ENCODE data around the gene CCDC57. TPM values are rescaled to one million over a fixed set of nuclear protein-coding genes. Genes with fewer than 3 reads are reported as not detected.

CCDC57 gene
- total RNA-seq, 1 donor from 2014 or later = 57.9 TPM

GRCh38 chr17:82232876-82233785, 20.5 kb upstream of the CCDC57 start:
- H3K4me3 Mint-ChIP-seq (ENCODE audit: unreplicated experiment) = no peak overlapping the region
- no peak overlapping the region for H3K27ac Mint-ChIP-seq (ENCODE audit: unreplicated experiment)

GRCh38 chr17:82232322-82232820, 19.7 kb upstream of the CCDC57 start:
- H3K4me3 Mint-ChIP-seq (ENCODE audit: unreplicated experiment) = no peak overlapping the region
- H3K27me3 Mint-ChIP-seq (ENCODE audit: unreplicated experiment) = no peaks in the 10 kb centered on the region
- TF ChIP-seq CTCF (IDR thresholded peaks at IDR 0.05) = no peak
- no peak overlapping the region for H3K27ac Mint-ChIP-seq (ENCODE audit: unreplicated experiment)
- H3K9me3 Mint-ChIP-seq (ENCODE audit: unreplicated experiment) = no peaks in the 10 kb centered on the region
- no peak for DNase-seq (ENCODE audit: extremely low spot score, unreplicated experiment)
- no peaks in the 10 kb centered on the region for H3K36me3 Mint-ChIP-seq (ENCODE audit: unreplicated experiment)
- peaks cover 30% of the 10 kb centered on the region for H3K4me1 Mint-ChIP-seq (ENCODE audit: unreplicated experiment)

More at GRCh38 chr17:82232876-82233785, 20.5 kb upstream of the CCDC57 start:
- Mint-ChIP-seq H3K27me3 (ENCODE audit: unreplicated experiment) (no peaks in the 10 kb centered on the region), H3K9me3 (ENCODE audit: unreplicated experiment) (no peaks in the 10 kb centered on the region), H3K36me3 (ENCODE audit: unreplicated experiment) (no peaks in the 10 kb centered on the region), H3K4me1 (ENCODE audit: unreplicated experiment) (peaks cover 37% of the 10 kb centered on the region)
- no peak for DNase-seq (ENCODE audit: extremely low spot score, unreplicated experiment)
- TF ChIP-seq CTCF (IDR thresholded peaks at IDR 0.05) = no peak

GRCh38 chr17:82231562-82232321, 19.1 kb upstream of the CCDC57 start:
- H3K4me1 Mint-ChIP-seq (ENCODE audit: unreplicated experiment) = peaks cover 30% of the 10 kb centered on the region
- no peak for TF ChIP-seq CTCF (IDR thresholded peaks at IDR 0.05)
- no peaks in the 10 kb centered on the region for H3K36me3 Mint-ChIP-seq (ENCODE audit: unreplicated experiment)
- H3K4me3 Mint-ChIP-seq (ENCODE audit: unreplicated experiment) = no peak overlapping the region
- no peaks in the 10 kb centered on the region for H3K27me3 Mint-ChIP-seq (ENCODE audit: unreplicated experiment)
- no peak for DNase-seq (ENCODE audit: extremely low spot score, unreplicated experiment)
- no peaks in the 10 kb centered on the region for H3K9me3 Mint-ChIP-seq (ENCODE audit: unreplicated experiment)
- no peak overlapping the region for H3K27ac Mint-ChIP-seq (ENCODE audit: unreplicated experiment)

- H3K4me1 Mint-ChIP-seq (ENCODE audit: unreplicated experiment) = peaks cover 26% of the 10 kb centered on the region
- TF ChIP-seq CTCF (IDR thresholded peaks at IDR 0.05) = no peak
- no peak overlapping the region for H3K27ac Mint-ChIP-seq (ENCODE audit: unreplicated experiment)
- no peaks in the 10 kb centered on the region for H3K36me3 Mint-ChIP-seq (ENCODE audit: unreplicated experiment)
- H3K27me3 Mint-ChIP-seq (ENCODE audit: unreplicated experiment) = no peaks in the 10 kb centered on the region
- no peak for DNase-seq (ENCODE audit: extremely low spot score, unreplicated experiment)
- no peak overlapping the region for H3K4me3 Mint-ChIP-seq (ENCODE audit: unreplicated experiment)
- H3K9me3 Mint-ChIP-seq (ENCODE audit: unreplicated experiment) = no peaks in the 10 kb centered on the region
Observed at GRCh38 chr17:82231312-82231561, 18.6 kb upstream of the CCDC57 start.
